HG03045 (cell line): ENCODE data around the gene CUEDC1.
"Not testable (repeated sequence)": the region's sequence is repeated elsewhere in the genome, so short reads cannot be mapped to it uniquely, and the experiment has no call there.

Experiments
- ATAC-seq: cut with Tn5 transposase; IDR thresholded peaks from one replicate; pipeline ENCODE4 v1.9.1; 2021; ENCODE audit warnings: mild to moderate bottlenecking, moderate library complexity; ENCODE audit not compliant: unreplicated experiment

Gene CUEDC1

GRCh38 chr17:57940653-57941329 lies 14.4 kb downstream of the CUEDC1 start:
- ATAC-seq = no peak

GRCh38 chr17:57940231-57940630 lies 15.0 kb downstream of the CUEDC1 start:
- ATAC-seq = no peak

- ATAC-seq = peak; percentile 65
These were observed 15.4 kb downstream of the CUEDC1 start for GRCh38 chr17:57939797-57940196.

GRCh38 chr17:57938061-57938502 lies 17.1 kb downstream of the CUEDC1 start:
- no peak for ATAC-seq

- no peak for ATAC-seq
These were observed 17.7 kb downstream of the CUEDC1 start for GRCh38 chr17:57937492-57937891.

GRCh38 chr17:57935833-57936807 lies 19.1 kb downstream of the CUEDC1 start:
- no peak for ATAC-seq

- ATAC-seq = no peak
These were observed 23.6 kb downstream of the CUEDC1 start for GRCh38 chr17:57931488-57932137.

- ATAC-seq = no peak
These were observed 25.0 kb downstream of the CUEDC1 start for GRCh38 chr17:57930239-57930638.

GRCh38 chr17:57929386-57929785 lies 25.8 kb downstream of the CUEDC1 start:
- no peak for ATAC-seq

- no peak for ATAC-seq
These were observed 26.3 kb downstream of the CUEDC1 start for GRCh38 chr17:57928928-57929327.

GRCh38 chr17:57927048-57927723 lies 28.0 kb downstream of the CUEDC1 start:
- ATAC-seq = no peak

- ATAC-seq = no peak
These were observed 28.5 kb downstream of the CUEDC1 start for GRCh38 chr17:57926723-57927047.

- no peak for ATAC-seq
These were observed 29.7 kb downstream of the CUEDC1 start for GRCh38 chr17:57925361-57925990.

GRCh38 chr17:57924677-57925076 lies 30.5 kb downstream of the CUEDC1 start:
- ATAC-seq = no peak

- no peak for ATAC-seq
These were observed 31.9 kb downstream of the CUEDC1 start for GRCh38 chr17:57923182-57923872.

GRCh38 chr17:57922745-57923144 lies 32.5 kb downstream of the CUEDC1 start:
- ATAC-seq = not testable (repeated sequence)

- ATAC-seq = no peak
These were observed 34.1 kb downstream of the CUEDC1 start for GRCh38 chr17:57920916-57921703.

GRCh38 chr17:57919918-57920317 lies 35.3 kb downstream of the CUEDC1 start:
- ATAC-seq = no peak
